GM19035 (cell line): Measurements from ENCODE around the gene RBFOX2.
"Not testable (repeated sequence)": the region's sequence is repeated elsewhere in the genome, so short reads cannot be mapped to it uniquely, and the experiment has no call there.

Experiments
- ATAC-seq: cut with Tn5 transposase; IDR thresholded peaks from one replicate; pipeline ENCODE4 v1.9.1; 2021; ENCODE audit not compliant: unreplicated experiment

The RBFOX2 gene

DNA sequence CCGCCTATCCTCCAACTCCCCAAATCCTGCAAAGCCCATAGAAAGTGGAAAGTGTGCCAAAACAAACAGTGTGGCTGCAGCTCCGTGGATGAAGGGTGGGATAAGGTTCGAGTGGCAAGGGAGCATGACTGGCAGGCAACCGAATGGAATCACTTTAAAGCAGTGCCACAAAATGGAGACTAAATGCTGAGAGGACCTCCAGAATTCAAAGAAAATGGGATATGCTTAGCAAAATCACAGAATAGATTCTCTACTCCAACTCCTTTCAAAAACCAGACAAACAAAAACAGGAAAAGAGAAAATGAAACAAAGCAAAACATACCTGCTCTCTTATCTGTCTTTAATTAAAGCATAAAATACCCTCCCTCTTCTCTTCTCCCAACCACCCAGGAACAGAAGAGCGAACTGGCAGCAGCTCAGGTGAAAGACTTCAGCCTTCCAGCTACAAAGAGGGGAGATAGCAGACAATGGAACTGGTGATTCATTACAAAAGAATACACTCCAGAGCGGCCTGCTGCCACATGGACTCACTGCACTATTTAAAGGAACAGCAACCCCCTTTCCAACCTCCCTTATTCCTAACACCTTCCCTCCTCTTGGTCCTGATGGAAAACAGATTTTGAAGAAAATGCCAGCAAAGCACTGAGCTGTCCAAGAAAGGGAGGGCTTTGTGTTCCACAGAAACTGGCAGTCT, 192.5 kb downstream of the RBFOX2 start:
- ATAC-seq, result no peak

DNA sequence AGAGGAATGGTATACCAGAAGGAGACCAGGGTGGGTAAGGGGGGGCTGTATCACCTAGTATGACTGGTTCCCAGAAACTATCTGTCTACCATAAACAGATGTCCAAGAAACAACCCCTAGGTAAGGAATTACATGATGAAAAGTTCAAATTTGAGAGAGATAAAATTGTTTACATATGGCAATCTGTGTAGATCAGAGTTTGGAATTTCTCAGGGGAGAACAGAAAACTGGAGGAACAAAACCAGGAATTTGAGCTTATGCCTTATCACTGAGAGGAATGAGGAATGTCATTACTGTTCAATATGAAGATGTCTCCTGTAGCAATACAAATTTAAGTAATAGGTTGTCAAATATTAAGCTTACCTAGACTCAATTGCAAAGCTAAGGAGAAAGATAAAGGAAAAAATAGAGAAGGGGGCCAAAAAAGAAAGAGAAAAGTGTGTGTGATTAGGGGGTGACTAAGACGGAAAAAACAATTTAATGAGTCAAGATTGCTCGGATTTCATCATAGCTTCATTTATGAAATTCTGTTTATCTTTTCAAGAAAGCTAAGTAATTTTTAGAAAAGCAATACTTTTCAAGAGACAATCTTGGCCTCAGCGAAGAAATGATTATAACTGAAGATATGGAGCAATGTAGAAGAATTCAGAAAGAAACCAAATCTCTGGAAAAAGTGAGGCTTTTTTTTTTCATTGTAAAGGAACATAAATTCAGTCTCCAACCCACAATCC, 193.2 kb downstream of the RBFOX2 start:
- ATAC-seq, result no peak

DNA sequence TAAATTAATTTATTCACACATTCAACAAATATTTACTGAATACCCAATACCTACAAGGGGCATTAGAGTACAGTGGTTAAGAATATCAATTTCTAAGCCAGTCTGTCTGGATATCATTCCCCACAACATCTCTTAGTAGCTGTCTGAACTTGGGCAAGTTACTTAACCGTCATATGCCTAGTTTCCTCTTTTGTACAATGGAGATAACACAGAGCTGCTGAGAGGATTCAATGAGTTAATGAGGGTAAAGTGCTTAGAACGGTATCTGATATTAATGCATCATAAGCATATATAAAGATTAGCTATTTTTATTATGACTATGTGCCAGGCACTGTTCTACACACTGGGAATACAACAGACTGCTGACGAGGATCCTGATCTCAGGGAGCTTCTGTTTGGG, 194.6 kb downstream of the RBFOX2 start:
- ATAC-seq, result no peak

DNA sequence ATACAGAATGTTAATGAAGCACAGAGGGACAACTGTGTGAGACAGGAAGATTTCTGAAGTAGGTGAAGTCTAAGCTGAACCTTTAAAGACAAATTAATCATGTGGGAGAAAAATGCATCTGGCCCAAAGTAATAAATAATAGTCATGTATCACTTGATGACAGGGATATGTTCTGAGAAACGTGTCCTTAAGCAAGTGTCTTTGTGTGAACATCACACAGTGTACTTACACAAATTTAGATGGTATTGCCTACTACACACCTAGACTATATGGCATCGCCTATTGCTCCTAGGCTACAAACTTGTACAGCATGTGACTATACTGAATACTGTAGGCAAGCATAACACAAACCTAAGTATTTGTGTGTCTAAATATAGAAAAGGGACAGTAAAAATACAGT, 198.3 kb downstream of the RBFOX2 start:
- no peak for ATAC-seq

DNA sequence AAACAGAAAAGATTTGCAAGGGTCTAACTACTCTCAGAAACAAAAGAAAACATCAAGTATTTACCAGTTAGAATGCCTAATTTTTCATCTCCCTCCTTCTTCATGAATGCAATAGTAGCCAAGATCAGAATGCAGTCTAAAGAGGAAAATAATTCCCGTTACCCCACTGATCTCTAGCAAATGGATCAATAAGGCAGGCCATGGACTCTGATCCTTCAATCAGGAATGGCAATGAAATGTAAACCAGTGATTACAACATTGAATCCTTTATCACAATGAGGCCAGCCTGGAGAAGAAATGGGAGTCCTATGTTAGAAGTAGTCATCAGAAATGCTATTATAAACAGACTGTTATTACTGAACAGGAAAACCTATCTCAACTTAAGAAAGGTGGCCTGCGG, 204.4 kb downstream of the RBFOX2 start:
- no peak for ATAC-seq

DNA sequence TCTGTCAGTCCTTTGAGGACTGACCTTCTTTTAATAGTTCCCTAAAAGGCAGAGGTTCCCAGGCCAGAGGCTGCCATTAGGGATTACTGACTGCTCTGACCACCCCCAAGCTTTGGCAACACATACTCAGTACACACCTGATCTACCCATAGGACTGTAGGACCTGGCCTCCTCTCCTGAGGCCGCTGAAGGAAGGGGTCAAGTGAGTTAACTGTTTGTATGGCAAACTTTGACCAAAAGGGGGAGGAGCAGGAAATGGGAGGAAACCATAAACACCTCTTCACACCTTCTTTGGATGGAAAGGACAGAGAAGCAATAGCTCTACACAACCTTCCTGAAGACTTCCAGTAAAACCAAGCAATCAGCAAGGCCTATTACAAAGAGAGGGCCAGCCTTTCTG, 207.0 kb downstream of the RBFOX2 start:
- no peak for ATAC-seq

DNA sequence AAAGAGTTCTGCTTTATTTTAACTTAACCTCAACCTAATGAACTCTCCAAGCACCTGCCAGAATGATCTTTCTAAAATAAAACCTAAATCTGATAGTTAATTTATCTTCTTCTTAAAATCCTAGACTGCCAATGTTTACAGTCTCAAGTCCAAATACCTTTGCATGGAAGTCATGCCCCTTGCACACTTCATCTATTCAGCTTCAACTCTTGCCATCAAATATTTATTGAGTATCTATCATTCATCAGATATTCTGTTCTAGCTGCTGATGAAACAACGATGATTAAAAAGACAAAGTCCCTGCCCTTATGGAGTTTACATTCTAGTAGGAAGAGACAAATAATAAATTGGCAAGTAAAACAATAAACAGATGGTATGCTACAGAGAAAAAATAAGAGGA, 209.2 kb downstream of the RBFOX2 start:
- ATAC-seq, result no peak

DNA sequence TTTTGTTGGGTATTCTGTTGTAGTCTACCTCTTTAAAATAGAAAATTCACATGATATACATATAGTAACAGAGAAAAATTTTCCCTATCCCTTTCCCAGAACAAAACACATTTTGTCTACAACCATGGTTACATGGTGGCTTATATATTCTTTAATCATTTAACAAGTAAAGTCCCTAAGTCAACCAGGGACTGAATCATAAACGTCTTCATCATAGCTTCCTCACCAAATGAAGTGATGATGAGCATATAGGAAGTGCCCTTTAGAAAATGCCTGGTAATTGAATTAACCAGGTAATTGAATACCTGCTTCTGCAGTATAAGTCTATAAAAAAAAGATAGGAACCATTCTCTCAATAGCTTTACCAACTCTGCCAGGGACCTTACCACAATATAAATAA, 209.7 kb downstream of the RBFOX2 start:
- ATAC-seq, result no peak

DNA sequence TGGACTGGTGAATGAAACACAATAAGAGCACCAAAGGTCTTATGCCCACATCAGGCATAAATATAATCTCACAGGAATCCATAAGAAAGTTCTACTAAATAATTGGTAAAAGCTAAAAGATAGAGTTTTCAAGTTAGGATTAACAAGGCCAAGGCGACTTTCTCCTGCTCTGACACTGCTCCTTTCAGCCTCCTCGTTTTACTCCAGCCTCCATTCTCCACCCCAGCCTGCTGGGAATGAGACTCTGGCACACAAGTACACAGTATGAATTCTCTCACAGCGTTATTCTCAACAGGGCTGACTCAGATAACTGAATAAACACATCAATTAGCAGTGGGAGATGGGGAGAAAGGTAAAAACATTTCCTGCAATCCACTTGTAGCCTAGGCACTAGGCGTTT, 216.0 kb downstream of the RBFOX2 start:
- no peak for ATAC-seq

DNA sequence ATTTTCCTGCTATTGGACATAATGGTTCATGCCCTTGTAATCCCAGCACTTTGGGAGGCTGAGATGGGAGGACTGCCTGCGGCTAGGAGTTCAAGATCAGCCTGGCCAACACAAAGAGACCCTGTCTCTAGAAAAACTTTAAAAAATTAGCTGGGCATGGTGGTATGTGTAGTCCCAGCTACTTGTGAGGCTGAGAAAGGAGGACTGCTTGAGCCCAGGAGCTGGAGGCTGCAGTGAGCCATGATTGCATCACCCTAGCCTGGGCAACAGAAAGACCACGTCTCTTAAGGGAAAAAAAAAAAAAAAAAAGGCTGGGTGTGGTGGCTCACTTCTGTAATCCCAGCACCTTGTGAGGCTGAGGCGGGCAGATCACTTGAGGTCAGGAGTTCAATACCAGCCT, 217.0 kb downstream of the RBFOX2 start:
- ATAC-seq, result no peak

DNA sequence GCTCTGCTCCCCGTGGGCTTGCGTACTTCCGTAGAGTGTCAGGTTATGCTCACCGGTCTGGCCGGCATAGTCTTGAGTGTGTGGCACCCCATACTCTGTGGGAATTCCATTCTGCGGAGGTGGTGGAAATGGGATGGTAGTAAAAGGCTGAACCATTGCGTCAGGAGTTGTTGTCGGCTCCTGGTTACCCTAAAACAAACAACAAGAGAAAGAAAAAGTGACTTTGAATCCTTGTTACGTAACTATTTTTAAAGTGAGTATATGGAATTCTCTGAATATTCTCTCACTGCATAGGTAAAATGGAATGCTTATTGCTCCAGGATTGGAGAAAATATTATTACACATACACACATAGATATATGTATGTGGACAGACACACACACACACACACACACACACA, 218.8 kb downstream of the RBFOX2 start:
- no peak for ATAC-seq

DNA sequence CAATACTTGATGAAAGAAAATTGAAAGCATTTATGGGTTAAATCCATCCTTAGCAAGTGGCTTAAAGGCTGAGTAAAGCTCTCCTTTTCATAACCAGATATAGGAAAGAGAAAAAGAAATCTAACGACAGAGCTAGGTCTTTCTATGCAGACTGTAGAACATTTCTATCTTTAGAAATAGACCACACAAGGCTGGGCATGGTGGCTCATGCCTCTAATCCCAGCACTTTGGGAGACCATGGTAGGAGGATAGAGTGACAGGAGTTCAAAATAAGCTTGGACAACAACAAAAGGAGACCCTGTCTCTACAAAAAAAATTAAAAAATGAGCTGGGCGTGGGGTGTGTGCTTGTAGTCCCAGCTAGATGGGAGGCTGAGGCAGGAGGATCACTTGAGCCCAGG, 220.2 kb downstream of the RBFOX2 start:
- no peak for ATAC-seq

DNA sequence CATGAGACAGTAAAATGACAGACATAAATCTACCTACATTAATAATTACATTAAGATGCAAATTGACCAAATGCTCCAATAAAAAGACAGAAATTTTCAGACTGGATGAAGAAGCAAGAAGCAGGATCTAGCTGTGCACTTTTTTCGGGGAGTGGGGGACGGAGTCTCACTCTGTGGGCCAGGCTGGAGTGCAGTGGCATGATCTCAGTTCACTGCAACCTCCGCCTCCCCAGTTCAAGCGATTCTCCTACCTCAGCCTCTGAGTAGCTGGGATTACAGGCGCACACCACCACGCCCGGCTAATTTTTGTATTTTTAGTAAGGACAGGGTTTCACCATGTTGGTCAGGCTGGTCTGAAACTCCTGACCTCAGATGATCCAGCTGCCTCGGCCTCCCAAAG, 222.0 kb downstream of the RBFOX2 start:
- ATAC-seq, result not testable (repeated sequence)

DNA sequence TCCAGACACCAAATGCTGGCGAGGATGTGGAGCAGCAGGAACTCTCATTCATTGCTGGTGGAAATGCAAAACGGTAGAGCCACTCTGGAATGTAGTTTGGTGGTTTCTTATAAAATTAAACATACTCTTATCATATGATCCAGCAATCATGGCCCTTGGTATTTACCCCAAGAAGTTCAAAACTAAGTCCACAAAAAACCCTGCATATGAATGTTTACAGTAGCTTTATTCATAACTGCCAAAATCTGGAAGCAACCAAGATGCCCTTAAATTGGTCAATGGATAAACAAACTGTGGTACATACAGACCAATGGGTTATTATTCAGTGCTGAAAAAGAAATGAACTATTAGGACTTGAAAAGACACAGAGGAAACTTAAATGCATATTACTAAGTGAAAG, 223.2 kb downstream of the RBFOX2 start:
- ATAC-seq, result no peak

DNA sequence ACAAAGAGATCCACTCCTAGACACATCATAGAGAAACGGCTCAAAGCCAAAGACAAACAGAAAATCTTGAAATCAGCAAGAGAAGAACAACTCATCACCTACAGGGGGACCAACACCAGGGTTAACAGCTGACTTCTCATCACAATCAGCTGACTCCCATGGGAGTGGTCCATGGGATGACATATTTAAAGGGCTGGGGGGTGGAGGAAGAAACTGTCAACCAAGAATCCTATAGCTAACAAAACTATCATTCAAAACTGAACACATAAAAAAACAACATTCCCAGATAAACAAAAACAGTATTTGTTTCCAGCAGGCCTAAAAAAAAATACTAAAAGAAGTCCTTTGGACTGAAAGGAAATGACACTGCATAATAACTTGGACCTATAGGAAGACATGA, 224.2 kb downstream of the RBFOX2 start:
- ATAC-seq, result no peak

DNA sequence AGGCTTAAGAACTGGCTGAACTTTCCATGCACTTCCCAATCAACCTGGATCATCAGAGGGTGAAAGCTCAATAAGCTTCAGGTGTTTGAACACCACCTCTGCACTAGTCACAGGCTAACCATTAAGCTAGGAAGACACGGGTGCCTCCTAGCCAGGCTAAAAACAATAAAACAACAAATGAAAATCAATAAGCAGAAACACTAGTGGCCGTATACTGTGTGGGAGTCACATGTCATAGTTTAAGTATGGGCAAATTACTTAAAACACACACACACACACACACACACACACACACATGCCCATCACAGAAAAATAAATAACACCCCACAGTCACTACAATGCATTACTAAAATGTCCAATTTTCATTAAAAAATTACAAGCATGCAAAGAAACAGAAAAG, 225.7 kb downstream of the RBFOX2 start:
- ATAC-seq, result no peak

DNA sequence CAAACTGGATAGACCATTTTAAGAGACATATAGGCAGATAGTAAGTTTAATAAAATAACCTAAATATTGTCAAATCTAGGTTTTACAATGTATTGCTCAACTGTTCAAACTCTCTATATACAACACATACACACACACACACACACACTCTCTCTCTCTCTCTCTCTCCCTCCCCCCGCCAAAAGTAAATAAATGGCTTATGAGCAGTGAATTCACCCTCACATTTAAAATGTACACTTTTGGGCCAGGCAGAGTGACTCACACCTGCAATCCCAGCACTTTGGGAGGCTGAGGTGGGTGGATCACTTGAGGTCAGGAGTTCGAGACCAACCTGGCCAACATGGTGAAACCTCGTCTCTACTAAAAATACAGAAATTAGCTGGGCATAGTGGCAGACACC, 227.3 kb downstream of the RBFOX2 start:
- ATAC-seq, result not testable (repeated sequence)

DNA sequence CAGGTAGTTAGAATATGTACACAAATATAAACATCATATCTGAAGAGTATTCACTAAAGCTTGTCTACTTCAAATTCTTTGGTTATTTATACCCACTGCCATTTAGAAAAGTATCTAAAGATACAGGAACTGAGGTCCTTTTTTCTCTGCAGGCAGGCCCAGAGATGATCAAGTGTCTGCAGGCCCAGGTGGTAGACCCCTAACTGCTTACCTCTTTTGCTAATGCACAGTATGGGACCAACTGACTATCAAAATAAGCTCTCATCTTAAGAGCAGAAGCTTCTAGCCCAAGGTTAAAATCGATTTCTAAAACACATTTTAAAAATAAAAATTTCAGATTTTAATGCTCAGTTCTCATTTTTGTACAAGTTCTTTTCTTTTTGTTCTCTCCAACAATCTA, 229.5 kb downstream of the RBFOX2 start:
- ATAC-seq, result no peak

DNA sequence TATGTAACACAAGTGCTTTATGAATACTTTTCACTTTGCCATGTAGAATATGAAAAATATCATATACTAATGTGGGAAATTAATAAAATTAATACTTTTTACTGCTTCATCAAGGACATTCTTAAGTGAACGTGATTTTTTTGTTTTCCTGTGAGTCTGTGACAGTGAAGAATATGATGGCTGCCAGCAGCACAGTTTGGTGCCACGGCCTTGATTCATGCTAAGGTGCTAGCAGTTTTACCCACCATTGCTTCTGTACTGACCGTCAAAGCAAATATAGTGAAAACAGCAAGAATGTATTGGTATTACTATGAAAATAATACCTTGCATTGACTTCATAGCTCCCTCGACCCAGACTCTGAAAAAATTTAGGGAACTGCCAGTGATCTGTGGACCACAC, 231.2 kb downstream of the RBFOX2 start:
- ATAC-seq, result no peak

DNA sequence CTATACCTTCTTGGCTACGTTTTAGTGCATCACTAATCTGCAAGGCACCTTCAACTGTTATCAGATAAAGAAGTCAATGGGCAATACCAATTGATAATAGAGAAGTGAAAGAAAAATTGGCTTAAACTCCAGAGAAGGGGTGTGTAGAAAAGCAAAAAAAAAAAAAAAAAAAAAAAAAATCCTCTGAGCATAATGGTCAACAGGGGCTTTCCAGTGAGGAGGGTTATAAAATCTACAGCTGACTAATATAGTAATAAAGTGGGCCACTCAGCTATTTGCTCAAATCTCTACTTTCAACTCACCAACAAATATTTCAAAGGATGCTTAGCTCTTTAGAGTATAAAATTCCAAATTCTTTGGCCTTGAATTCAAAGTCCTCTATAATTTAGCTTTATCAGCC, 233.1 kb downstream of the RBFOX2 start:
- no peak for ATAC-seq

DNA sequence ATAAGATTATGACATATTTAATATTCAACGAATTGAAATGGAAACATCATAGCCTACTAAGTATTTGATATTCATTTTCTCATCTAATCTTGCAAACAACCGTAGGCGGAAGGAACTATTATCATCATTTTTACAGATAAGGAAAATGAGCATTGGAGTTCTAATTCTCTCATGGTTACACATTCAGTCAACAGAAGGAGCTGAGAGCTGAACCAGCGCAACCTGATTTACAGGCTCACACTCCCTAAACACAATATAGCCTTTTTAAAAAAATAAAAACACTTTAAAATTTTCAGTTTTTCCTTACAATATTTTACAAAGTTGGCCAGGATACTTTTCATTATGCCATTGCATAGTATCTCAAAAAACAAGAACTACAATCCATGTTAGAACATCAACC, 236.1 kb downstream of the RBFOX2 start:
- ATAC-seq, result no peak

DNA sequence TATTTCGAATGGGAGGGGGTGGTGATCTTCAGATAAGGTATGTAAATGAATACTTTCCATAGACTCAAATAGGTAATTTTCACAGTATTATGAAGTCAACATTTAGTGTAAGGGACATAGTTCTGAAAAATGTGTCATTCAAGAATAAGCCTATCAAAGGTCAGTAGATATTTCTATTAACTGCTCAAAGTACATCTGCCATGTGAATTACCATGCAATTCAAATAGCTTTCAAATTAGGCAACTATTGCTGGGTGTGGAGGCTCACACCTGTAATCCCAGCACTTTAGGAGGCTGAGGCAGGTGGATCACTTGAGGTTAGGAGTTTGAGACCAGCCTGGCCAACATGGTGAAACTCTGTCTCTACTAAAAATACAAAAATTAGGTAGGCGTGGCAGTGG, 236.8 kb downstream of the RBFOX2 start:
- ATAC-seq, result not testable (repeated sequence)
